ENCODE measurements around the gene CILP2. TPM values are rescaled to one million over a fixed set of nuclear protein-coding genes. Genes with fewer than 3 reads are reported as not detected.

CILP2 gene
- total and polyA plus RNA-seq, 4 donors: 0.08 to 0.42 (median 0.09) TPM; not detected in 1

GRCh38 chr19:19543101-19543500 lies 5.0 kb downstream of the CILP2 start:
- Histone ChIP-seq H3K36me3 (ENCODE audit: control insufficient read depth in 4 of 4, insufficient read depth in 3 of 4, low read depth in 1 of 4, low read length in 3 of 4) (no peaks in the 10 kb centered on the region), H3K9me3 (ENCODE audit: control insufficient read depth in 4 of 4, low read length in 3 of 4) (peaks cover 0 to 3% (median 0%) of the 10 kb centered on the region in 4 donors), H3K9ac (ENCODE audit: low read depth in 1 of 2, low read length in 2 of 2) (no peak overlapping the region), H3K4me1 (ENCODE audit: control insufficient read depth in 4 of 4, insufficient read depth in 4 of 4, low read length in 3 of 4) (peaks cover 0 to 9% (median 5%) of the 10 kb centered on the region in 4 donors), H3K4me3 (ENCODE audit: low read depth in 1 of 3, low read length in 3 of 3) (no peak overlapping the region), H3K27me3 (ENCODE audit: control insufficient read depth in 4 of 4, insufficient read depth in 4 of 4, low read length in 3 of 4) (peaks cover 0 to 6% (median 2%) of the 10 kb centered on the region in 4 donors), H3K27ac (ENCODE audit: low read depth in 1 of 2, low read length in 2 of 2) (no peak overlapping the region)
- no peak for TF ChIP-seq HNF4G (IDR thresholded peaks at IDR 0.05)
- no peak for TF ChIP-seq HNF4A (conservative IDR thresholded peaks at IDR 0.05)
- no peak for TF ChIP-seq NR2F2 (IDR thresholded peaks at IDR 0.05)
- TF ChIP-seq EGR1 (IDR thresholded peaks at IDR 0.05; ENCODE audit: low read depth in 2 of 2): no peak
- TF ChIP-seq, protein P1, sequence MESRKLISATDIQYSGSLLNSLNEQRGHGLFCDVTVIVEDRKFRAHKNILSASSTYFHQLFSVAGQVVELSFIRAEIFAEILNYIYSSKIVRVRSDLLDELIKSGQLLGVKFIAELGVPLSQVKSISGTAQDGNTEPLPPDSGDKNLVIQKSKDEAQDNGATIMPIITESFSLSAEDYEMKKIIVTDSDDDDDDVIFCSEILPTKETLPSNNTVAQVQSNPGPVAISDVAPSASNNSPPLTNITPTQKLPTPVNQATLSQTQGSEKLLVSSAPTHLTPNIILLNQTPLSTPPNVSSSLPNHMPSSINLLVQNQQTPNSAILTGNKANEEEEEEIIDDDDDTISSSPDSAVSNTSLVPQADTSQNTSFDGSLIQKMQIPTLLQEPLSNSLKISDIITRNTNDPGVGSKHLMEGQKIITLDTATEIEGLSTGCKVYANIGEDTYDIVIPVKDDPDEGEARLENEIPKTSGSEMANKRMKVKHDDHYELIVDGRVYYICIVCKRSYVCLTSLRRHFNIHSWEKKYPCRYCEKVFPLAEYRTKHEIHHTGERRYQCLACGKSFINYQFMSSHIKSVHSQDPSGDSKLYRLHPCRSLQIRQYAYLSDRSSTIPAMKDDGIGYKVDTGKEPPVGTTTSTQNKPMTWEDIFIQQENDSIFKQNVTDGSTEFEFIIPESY (IDR thresholded peaks at IDR 0.05): no peak
- TF ChIP-seq FOXA2 (IDR thresholded peaks at IDR 0.05): no peak
- TF ChIP-seq, protein P2, sequence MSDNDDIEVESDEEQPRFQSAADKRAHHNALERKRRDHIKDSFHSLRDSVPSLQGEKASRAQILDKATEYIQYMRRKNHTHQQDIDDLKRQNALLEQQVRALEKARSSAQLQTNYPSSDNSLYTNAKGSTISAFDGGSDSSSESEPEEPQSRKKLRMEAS (IDR thresholded peaks at IDR 0.05): no peak
- no peak for TF ChIP-seq RXRA (IDR thresholded peaks at IDR 0.05)
- TF ChIP-seq, protein P3, sequence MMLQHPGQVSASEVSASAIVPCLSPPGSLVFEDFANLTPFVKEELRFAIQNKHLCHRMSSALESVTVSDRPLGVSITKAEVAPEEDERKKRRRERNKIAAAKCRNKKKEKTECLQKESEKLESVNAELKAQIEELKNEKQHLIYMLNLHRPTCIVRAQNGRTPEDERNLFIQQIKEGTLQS (IDR thresholded peaks at IDR 0.05): no peak
- no peak for TF ChIP-seq FOXA1 (IDR thresholded peaks at IDR 0.05)
- WGBS: 95% methylated on average over 13 of the region's 13 CpGs
- DNase-seq (ENCODE audit: low spot score): no peak

GRCh38 chr19:19543640-19544039 lies 5.6 kb downstream of the CILP2 start:
- H3K27ac ChIP-seq (ENCODE audit: low read depth in 1 of 2, low read length in 2 of 2): no peak overlapping the region
- no peak overlapping the region for H3K9ac ChIP-seq (ENCODE audit: low read depth in 1 of 2, low read length in 2 of 2)
- peaks cover 0 to 3% (median 0%) of the 10 kb centered on the region in 4 donors for H3K9me3 ChIP-seq (ENCODE audit: control insufficient read depth in 4 of 4, low read length in 3 of 4)
- H3K4me1 ChIP-seq (ENCODE audit: control insufficient read depth in 4 of 4, insufficient read depth in 4 of 4, low read length in 3 of 4): peaks cover 0 to 9% (median 4%) of the 10 kb centered on the region in 4 donors
- H3K27me3 ChIP-seq (ENCODE audit: control insufficient read depth in 4 of 4, insufficient read depth in 4 of 4, low read length in 3 of 4): peaks cover 0 to 4% (median 2%) of the 10 kb centered on the region in 4 donors
- DNase-seq (ENCODE audit: low spot score): no peak
- 89% methylated on average over 19 of the region's 19 CpGs for WGBS
- no peaks in the 10 kb centered on the region for H3K36me3 ChIP-seq (ENCODE audit: control insufficient read depth in 4 of 4, insufficient read depth in 3 of 4, low read depth in 1 of 4, low read length in 3 of 4)
- TF ChIP-seq YY1 (IDR thresholded peaks at IDR 0.05): no peak
- TF ChIP-seq, protein P1 (IDR thresholded peaks at IDR 0.05): no peak
- TF ChIP-seq HNF4G (IDR thresholded peaks at IDR 0.05): no peak
- no peak for TF ChIP-seq TAF1 (conservative IDR thresholded peaks at IDR 0.05)
- TF ChIP-seq SP1 (IDR thresholded peaks at IDR 0.05): no peak
- TF ChIP-seq, protein P4, sequence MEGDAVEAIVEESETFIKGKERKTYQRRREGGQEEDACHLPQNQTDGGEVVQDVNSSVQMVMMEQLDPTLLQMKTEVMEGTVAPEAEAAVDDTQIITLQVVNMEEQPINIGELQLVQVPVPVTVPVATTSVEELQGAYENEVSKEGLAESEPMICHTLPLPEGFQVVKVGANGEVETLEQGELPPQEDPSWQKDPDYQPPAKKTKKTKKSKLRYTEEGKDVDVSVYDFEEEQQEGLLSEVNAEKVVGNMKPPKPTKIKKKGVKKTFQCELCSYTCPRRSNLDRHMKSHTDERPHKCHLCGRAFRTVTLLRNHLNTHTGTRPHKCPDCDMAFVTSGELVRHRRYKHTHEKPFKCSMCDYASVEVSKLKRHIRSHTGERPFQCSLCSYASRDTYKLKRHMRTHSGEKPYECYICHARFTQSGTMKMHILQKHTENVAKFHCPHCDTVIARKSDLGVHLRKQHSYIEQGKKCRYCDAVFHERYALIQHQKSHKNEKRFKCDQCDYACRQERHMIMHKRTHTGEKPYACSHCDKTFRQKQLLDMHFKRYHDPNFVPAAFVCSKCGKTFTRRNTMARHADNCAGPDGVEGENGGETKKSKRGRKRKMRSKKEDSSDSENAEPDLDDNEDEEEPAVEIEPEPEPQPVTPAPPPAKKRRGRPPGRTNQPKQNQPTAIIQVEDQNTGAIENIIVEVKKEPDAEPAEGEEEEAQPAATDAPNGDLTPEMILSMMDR (IDR thresholded peaks at IDR 0.05; ENCODE audit: low read depth, low read length, missing input control): no peak
- no peak overlapping the region for H3K4me3 ChIP-seq (ENCODE audit: low read depth in 1 of 3, low read length in 3 of 3)

Measured in liver (tissue), 9 donors.